ENCODE results near the gene TTLL10. TPM values are rescaled to one million over a fixed set of nuclear protein-coding genes. Genes with fewer than 3 reads are reported as not detected.

TTLL10 gene
- total RNA-seq, 2 experiments from 2014 or later, result 0.63 to 0.90 TPM

DNA sequence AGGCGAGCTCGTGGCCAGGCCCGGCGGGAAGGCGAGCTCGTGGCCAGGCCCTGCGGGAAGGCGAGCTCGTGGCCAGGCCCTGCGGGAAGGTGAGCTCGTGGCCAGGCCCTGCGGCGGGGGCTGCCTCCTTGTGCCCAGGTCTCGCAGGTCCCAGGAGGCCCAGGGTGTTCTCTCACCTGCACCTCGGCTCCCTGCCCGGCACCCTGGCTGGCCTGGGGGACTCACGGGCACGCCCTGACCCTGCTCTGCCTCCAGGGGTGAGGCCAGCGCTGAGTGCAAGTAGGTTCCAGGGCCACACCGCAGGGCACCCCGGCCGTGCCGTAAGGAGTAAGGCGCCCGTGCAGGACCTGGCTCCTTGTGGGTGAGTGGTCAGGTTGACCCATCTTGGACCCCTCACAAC, 53.7 kb downstream of the TTLL10 start:
- Mint-ChIP-seq H3K27ac (no peak overlapping the region), H3K4me1 (ENCODE audit: low read depth) (peaks cover 20% of the 10 kb centered on the region), H3K36me3 (ENCODE audit: low read depth) (peaks cover 49% of the 10 kb centered on the region), H3K27me3 (ENCODE audit: low read depth) (no peaks in the 10 kb centered on the region), H3K4me3 (no peak overlapping the region), H3K9me3 (ENCODE audit: insufficient read depth) (no peaks in the 10 kb centered on the region)
- ChIA-PET POLR2A (interaction anchor here (0.7 kb wide), 1 partner anchor 14 kb away, joined by 3 read pairs; no protein-coding TSS in a partner anchor), CTCF (interaction anchor here (1.7 kb wide), 1 partner anchor 105 kb away, joined by 10 read pairs; no protein-coding TSS in a partner anchor)
- ATAC-seq, result no peak
- no peak for DNase-seq

DNA sequence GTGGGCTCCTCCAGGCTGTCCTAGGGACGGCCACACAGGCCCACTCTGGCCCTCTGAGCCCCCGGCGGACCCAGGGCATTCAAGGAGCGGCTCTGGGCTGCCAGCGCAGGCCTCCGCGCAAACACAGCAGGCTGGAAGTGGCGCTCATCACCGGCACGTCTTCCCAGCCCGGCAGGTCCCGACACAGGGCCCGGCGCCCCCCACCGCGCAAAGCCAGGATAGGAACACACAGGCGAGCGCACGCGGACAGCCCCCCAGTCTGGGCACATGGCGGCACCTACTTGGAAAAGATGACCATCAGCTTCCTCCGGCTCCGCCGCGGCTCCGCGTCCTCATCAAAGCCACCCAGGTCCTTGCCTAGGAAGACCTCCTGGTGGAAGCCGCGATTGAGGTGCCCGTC, 54.5 kb downstream of the TTLL10 start:
- Mint-ChIP-seq H3K4me3 (no peak overlapping the region), H3K36me3 (ENCODE audit: low read depth) (peaks cover 41% of the 10 kb centered on the region), H3K9me3 (ENCODE audit: insufficient read depth) (no peaks in the 10 kb centered on the region), H3K27me3 (ENCODE audit: low read depth) (no peaks in the 10 kb centered on the region), H3K4me1 (ENCODE audit: low read depth) (peaks cover 19% of the 10 kb centered on the region), H3K27ac (no peak overlapping the region)
- CTCF ChIA-PET, result no interaction called here
- POLR2A ChIA-PET, result no interaction called here
- DNase-seq (no peak), ATAC-seq (no peak)

DNA sequence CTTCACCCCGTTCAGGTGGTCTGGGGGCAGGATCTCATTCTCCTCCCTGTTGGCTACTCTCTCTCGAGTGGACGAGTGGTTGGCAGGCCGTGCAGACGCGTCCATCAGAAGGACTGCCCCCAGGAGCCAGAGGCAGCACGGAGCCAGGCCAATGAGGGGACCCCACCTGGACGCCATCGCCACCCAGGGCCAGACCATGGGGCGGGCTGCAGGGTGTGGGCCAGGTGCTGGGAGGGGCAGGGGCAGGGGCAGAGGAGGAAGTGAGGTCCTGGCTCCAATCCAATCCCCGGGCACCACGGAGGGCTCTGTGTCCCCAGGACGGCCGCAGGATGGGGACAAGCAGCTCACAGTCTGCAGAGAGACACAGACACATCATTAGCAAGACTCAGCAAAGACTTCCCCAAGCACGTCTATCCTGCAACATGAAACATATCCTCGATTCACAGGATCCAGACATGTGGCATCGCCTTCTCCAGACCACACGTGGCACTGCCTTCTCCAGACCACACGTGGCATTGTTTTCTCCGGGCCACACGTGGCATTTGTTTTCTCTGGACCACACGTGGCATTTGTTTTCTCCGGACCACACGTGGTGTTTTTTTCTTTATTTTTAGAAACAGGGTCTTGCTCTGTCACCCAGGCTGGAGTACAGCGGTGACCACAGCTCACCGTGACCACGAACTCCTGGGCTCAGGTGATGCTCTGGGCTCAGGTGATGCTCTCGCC, 55.1 kb downstream of the TTLL10 start:
- no peaks in the 10 kb centered on the region for H3K27me3 Mint-ChIP-seq (ENCODE audit: low read depth)
- H3K36me3 Mint-ChIP-seq (ENCODE audit: low read depth), result peaks cover 41% of the 10 kb centered on the region
- ChIA-PET CTCF (interaction anchor here (3.3 kb wide), 1 partner anchor 106 kb away, joined by 37 read pairs; no protein-coding TSS in a partner anchor), POLR2A (interaction anchor here (0.6 kb wide), 1 partner anchor 170 kb away, joined by 3 read pairs; no protein-coding TSS in a partner anchor)
- H3K27ac Mint-ChIP-seq, result no peak overlapping the region
- H3K9me3 Mint-ChIP-seq (ENCODE audit: insufficient read depth), result no peaks in the 10 kb centered on the region
- ATAC-seq (no peak), DNase-seq (no peak)
- H3K4me1 Mint-ChIP-seq (ENCODE audit: low read depth), result peaks cover 23% of the 10 kb centered on the region
- no peak overlapping the region for H3K4me3 Mint-ChIP-seq

DNA sequence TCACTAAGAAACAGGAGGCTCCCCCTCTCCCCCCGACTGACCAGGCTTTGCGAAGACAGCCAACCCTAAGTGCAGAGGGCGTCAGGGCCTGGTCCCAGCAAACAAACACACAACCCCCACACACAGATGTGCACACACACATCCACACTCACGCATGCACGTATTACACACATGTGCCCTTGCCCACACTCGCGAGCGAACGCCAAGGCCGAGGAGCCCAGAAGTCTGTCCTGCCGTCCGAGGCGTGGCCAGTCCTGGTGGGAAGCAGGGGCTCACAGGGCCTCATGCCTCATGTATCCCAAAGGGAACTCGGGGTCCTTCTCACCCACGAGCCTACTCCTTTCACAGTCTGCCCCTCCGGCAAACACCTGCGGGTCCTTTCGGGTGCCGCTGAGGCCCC, 56.1 kb downstream of the TTLL10 start:
- DNase-seq (no peak), ATAC-seq (no peak)
- Mint-ChIP-seq H3K4me3 (peak overlapping the region; percentile 40), H3K4me1 (ENCODE audit: low read depth) (peaks cover 31% of the 10 kb centered on the region), H3K9me3 (ENCODE audit: insufficient read depth) (no peaks in the 10 kb centered on the region), H3K36me3 (ENCODE audit: low read depth) (peaks cover 44% of the 10 kb centered on the region), H3K27ac (peak overlapping the region; percentile 23), H3K27me3 (ENCODE audit: low read depth) (no peaks in the 10 kb centered on the region)
- ChIA-PET CTCF (interaction anchor here (3.3 kb wide), 1 partner anchor 107 kb away, joined by 37 read pairs; no protein-coding TSS in a partner anchor), POLR2A (interaction anchor here (0.6 kb wide), 1 partner anchor 171 kb away, joined by 3 read pairs; no protein-coding TSS in a partner anchor)

DNA sequence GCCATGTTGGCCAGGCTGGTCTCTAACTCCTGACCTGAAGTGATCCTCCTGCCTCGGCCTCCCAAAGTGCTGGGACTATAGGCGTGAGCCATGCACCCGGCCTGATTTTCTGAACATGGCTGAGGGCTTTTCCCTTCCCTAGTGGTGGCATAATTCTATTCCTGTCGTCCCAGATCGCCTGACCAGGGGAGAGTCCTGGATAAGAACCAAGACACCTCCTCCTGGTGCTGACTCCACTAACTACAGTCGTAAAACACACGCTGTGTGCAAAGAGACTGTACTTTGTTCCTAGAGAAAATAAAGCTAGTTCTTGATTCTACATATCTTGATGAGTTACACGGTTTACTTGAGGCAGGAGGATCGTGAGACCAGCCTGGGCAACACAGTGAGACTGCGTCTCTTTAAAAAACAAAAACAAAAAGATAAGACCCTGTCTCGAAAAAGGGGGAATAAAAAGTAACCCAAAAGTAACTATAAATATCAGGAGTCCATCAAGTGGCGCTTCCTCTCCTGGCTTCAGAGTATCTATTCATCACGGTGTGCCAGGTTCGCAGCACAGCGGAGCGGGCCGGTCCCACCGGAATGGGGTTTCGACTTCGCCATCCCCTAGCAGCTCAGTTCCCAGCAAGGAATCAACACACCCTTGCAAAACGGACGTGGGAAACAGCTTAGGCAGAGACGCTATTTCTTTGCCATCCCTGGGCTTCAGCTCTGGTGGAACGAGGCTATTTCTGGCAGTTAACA, 57.1 kb downstream of the TTLL10 start:
- Mint-ChIP-seq H3K36me3 (ENCODE audit: low read depth) (peaks cover 38% of the 10 kb centered on the region), H3K9me3 (ENCODE audit: insufficient read depth) (no peaks in the 10 kb centered on the region), H3K4me3 (peak overlapping the region; percentile 95), H3K27me3 (ENCODE audit: low read depth) (no peaks in the 10 kb centered on the region), H3K4me1 (ENCODE audit: low read depth) (peaks cover 31% of the 10 kb centered on the region), H3K27ac (peak overlapping the region; percentile 94)
- ChIA-PET CTCF (interaction anchor here (0.7 to 3.3 kb wide), 9 partner anchors 20 to 171 kb away, joined by 3 to 37 read pairs (median 4); no protein-coding TSS in a partner anchor), POLR2A (interaction anchor here (0.7 to 1.4 kb wide), 9 partner anchors 15 to 218 kb away, joined by 3 to 10 read pairs (median 3); partner anchors contain the start of genes ISG15 and TTLL10)
- no peak for ATAC-seq
- no peak for DNase-seq

DNA sequence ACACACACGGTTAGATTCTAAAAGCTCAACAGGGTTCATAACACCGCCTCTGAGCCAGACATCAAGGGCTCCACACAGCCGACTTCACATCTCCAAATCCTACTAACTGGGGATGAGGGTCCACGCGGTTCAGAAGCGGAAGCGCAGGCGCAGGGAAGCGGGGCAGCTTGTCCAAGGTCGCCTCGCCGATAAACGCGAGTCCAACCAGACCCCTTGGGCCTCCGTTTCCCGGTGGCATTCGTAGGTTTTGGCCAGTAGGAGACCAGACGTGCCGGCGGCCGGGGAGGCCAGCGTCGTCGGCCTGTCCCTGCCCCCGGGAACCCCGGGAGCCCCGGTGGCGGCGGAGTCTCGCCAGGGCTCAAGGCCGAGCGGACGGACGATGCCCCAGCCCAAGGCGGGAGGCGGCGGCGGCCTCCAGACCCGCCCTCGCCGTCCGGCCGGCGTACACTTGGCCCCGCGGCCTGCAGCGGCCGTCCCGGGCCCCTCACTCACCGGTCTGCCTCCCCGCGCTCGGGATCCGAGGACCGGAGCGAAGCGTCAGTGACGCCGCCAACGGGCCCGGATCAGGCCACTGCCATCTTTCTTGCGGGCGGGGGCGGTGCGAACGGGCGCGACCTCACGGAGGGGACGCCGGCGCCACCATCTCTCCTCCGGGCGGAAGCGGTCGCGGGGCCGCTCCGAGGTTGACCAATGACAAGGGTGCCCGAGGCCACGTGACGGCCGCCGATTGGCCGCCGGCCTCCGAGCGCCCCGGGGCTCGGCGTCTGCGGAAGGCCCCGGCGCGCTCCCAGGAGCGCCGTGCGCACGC, 57.9 kb downstream of the TTLL10 start, which contains the start of gene SDF4:
SDF4 (minus strand) TSS at position 602 of the 808 bp plus-strand sequence. CDS start 3,229 bp downstream, outside the sequence.
- no peaks in the 10 kb centered on the region for H3K27me3 Mint-ChIP-seq (ENCODE audit: low read depth)
- ATAC-seq (peak; percentile 96), DNase-seq (peak; percentile 97)
- peak within 1 kb of the TSS; percentile 95 for H3K4me3 Mint-ChIP-seq
- peak within 1 kb of the TSS; percentile 94 for H3K27ac Mint-ChIP-seq
- POLR2A ChIA-PET, result interaction anchor here (0.7 to 1.4 kb wide), 8 partner anchors 16 to 219 kb away, joined by 3 to 10 read pairs (median 3); partner anchors contain the start of genes ISG15 and TTLL10
- H3K4me1 Mint-ChIP-seq (ENCODE audit: low read depth), result peaks cover 31% of the 10 kb centered on the region
- H3K36me3 Mint-ChIP-seq (ENCODE audit: low read depth), result peaks cover 33% of the 10 kb centered on the region
- CTCF ChIA-PET, result interaction anchor here (0.7 to 3.3 kb wide), 9 partner anchors 19 to 172 kb away, joined by 3 to 37 read pairs (median 4); no protein-coding TSS in a partner anchor
- no peaks in the 10 kb centered on the region for H3K9me3 Mint-ChIP-seq (ENCODE audit: insufficient read depth)

DNA sequence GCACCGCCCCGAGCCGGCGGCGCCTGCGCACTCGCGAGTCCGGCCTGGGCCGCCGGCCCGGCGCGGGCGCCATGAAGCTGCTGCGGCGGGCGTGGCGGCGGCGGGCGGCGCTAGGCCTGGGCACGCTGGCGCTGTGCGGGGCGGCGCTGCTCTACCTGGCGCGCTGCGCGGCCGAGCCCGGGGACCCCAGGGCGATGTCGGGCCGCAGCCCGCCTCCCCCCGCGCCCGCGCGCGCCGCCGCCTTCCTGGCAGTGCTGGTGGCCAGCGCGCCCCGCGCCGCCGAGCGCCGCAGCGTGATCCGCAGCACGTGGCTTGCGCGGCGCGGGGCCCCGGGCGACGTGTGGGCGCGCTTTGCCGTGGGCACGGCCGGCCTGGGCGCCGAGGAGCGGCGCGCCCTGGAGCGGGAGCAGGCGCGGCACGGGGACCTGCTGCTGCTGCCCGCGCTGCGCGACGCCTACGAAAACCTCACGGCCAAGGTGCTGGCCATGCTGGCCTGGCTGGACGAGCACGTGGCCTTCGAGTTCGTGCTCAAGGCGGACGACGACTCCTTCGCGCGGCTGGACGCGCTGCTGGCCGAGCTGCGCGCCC, 58.6 kb downstream of the TTLL10 start, which contains the start of gene B3GALT6:
B3GALT6 (plus strand) TSS at position 30 of the 588 bp plus-strand sequence; CDS start at position 72, 42 bp downstream.
- ATAC-seq, result no peak
- CTCF ChIA-PET, result interaction anchor here (3.3 kb wide), 1 partner anchor 110 kb away, joined by 37 read pairs; no protein-coding TSS in a partner anchor
- Mint-ChIP-seq H3K4me3 (peak within 1 kb of the TSS; percentile 95), H3K9me3 (ENCODE audit: insufficient read depth) (no peaks in the 10 kb centered on the region), H3K27me3 (ENCODE audit: low read depth) (no peaks in the 10 kb centered on the region), H3K4me1 (ENCODE audit: low read depth) (peaks cover 31% of the 10 kb centered on the region), H3K36me3 (ENCODE audit: low read depth) (peaks cover 33% of the 10 kb centered on the region), H3K27ac (peak within 1 kb of the TSS; percentile 94)
- DNase-seq, result no peak
- POLR2A ChIA-PET, result no interaction called here

DNA sequence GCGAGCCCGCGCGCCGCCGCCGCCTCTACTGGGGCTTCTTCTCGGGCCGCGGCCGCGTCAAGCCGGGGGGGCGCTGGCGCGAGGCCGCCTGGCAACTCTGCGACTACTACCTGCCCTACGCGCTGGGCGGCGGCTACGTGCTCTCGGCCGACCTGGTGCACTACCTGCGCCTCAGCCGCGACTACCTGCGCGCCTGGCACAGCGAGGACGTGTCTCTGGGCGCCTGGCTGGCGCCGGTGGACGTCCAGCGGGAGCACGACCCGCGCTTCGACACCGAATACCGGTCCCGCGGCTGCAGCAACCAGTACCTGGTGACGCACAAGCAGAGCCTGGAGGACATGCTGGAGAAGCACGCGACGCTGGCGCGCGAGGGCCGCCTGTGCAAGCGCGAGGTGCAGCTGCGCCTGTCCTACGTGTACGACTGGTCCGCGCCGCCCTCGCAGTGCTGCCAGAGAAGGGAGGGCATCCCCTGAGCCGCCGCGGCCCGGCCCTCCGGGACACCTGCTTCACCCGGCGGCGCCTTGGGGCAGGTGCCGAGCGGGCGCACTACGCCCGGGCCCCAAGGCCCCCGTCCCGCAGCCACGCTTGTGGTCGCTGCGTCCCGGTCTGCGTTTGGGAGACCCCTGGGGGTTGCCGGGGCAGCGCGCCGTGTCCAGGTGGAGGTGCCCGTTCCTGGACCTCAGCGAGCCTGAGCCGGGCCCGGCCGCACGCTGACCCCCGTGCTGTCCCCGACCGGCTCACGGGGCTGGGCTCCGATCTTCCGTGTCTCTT, 59.3 kb downstream of the TTLL10 start:
- Mint-ChIP-seq H3K27ac (peak overlapping the region; percentile 83), H3K4me3 (peak overlapping the region; percentile 71), H3K4me1 (ENCODE audit: low read depth) (peaks cover 31% of the 10 kb centered on the region), H3K36me3 (ENCODE audit: low read depth) (peaks cover 31% of the 10 kb centered on the region), H3K9me3 (ENCODE audit: insufficient read depth) (no peaks in the 10 kb centered on the region), H3K27me3 (ENCODE audit: low read depth) (no peaks in the 10 kb centered on the region)
- ChIA-PET POLR2A (no interaction called here), CTCF (no interaction called here)
- DNase-seq, result no peak
- no peak for ATAC-seq

DNA sequence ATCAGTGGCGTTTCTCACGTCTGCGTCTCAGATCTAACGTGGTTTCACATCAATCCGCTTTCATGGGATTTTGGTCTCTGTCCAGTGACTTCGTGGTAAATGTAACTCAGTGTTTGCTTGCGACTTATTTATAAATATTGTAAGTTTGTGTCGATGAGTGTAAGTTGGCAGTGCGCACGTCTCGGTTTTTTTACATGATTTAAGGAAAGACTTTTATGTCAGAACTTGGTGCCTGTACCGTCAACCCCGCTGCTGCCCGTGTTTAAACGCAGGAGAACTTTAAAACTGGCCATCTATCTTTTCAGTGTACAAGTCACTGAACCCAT, 59.9 kb downstream of the TTLL10 start:
- CTCF ChIA-PET, result no interaction called here
- POLR2A ChIA-PET, result no interaction called here
- H3K4me3 Mint-ChIP-seq, result peak overlapping the region; percentile 70
- H3K27me3 Mint-ChIP-seq (ENCODE audit: low read depth), result no peaks in the 10 kb centered on the region
- peaks cover 28% of the 10 kb centered on the region for H3K36me3 Mint-ChIP-seq (ENCODE audit: low read depth)
- DNase-seq (no peak), ATAC-seq (no peak)
- peak overlapping the region; percentile 83 for H3K27ac Mint-ChIP-seq
- H3K9me3 Mint-ChIP-seq (ENCODE audit: insufficient read depth), result no peaks in the 10 kb centered on the region
- H3K4me1 Mint-ChIP-seq (ENCODE audit: low read depth), result peaks cover 31% of the 10 kb centered on the region

DNA sequence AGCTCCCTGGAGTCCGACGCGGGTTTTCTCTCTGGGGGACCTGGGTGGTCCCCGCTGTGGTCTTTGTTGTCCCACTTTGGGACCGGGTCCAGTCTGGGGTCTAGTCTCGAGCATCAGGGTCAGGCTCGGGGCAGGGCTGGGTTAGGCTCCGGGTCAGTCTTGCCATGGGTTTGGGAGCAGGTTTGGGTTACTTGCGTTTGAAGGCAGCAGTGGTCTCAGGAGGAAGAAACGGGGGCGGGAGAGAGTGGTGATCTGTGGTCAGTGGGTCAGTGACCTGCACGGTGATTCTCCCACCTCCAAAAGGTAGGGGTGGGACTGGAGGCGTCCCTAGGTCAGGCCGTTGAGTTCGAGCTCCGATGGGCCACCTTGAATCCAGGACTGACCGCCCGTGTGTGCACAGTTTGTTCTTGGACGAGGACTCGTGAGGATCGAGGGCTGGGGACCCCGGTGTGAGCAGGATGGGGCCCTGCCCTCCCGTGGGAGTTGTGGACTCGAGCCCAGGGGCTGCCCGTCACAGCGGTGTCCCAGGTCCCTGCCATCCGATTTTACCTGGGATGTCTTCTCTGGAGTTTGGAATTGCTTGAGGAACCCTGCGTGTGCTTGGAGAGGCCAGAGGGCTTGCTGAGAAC, 60.6 kb downstream of the TTLL10 start:
- peak overlapping the region; percentile 70 for H3K4me3 Mint-ChIP-seq
- ChIA-PET POLR2A (no interaction called here), CTCF (no interaction called here)
- H3K9me3 Mint-ChIP-seq (ENCODE audit: insufficient read depth), result no peaks in the 10 kb centered on the region
- H3K27me3 Mint-ChIP-seq (ENCODE audit: low read depth), result no peaks in the 10 kb centered on the region
- ATAC-seq, result no peak
- peaks cover 24% of the 10 kb centered on the region for H3K36me3 Mint-ChIP-seq (ENCODE audit: low read depth)
- H3K4me1 Mint-ChIP-seq (ENCODE audit: low read depth), result peaks cover 31% of the 10 kb centered on the region
- no peak for DNase-seq
- H3K27ac Mint-ChIP-seq, result peak overlapping the region; percentile 83

All from activated CD8-positive, alpha-beta T cell treated with anti-CD3 and anti-CD28 coated beads, Interleukin-2, amount 10 ng/mL, durations not matched to agents 7 days and 5 days (primary cell).